Occipital lobe (tissue), 2 donors: Measurements from ENCODE around the gene GNAI1. TPM values are rescaled to one million over a fixed set of nuclear protein-coding genes. Genes with fewer than 3 reads are reported as not detected.
"Not testable (repeated sequence)": the region's sequence is repeated elsewhere in the genome, so short reads cannot be mapped to it uniquely, and the experiment has no call there.

Source experiments
- DNase-seq: peaks from one replicate; lab custom pipeline; 2025; lab: John Stamatoyannopoulos, UW
- total RNA-seq: library from RNA; depleted of rRNA; stranded (reverse); fragments of >200 nt; gene quantifications from one replicate; pipeline ENCODE4 v1.2.3, GENCODE V29; 2014

GNAI1 gene
- total RNA-seq, 1 donor from 2014 or later: 196 TPM

DNA sequence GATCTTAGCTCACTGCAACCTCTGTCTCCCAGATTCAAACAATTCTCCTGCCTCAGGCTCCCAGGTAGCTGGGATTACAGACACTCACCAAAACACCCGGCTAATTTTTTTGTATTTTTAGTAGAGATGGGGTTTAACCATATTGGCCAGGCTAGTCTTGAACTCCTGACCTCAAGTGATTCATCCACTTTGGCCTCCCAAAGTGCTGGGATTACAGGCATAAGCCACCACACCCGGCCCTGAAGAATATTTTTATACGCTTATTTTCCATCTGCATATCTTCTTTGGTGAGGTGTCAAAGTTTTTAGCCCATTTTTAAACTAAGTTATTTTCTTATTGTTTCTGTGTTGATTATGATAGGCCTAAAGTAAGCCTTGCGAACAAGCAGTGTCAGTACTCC lies 23.1 kb downstream of the GNAI1 start:
- not testable (repeated sequence) for DNase-seq

GRCh38 chr7:80159802-80160201 lies 25.2 kb downstream of the GNAI1 start:
- DNase-seq: no peak

DNA sequence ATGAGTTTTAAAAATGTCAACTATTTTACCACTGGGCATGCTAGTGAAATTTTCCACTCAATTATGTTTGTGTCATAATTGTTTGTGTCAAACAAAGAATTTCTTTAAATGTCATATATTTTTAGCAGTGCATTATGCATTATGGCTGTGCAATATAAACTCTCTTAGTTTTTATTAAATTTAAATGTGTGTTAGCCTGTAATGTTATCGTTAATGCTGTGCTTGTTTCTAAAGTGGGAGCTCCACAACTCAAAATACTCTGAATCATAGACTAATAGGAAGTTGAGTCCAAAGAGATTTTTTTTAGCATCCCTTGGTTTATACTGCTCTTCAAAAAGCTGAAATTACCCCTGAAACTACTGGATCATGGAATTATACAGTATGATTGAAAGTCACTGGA lies 26.8 kb downstream of the GNAI1 start:
- no peak for DNase-seq

- DNase-seq: no peak
Observed at GRCh38 chr7:80165177-80165576, 30.5 kb downstream of the GNAI1 start.

DNA sequence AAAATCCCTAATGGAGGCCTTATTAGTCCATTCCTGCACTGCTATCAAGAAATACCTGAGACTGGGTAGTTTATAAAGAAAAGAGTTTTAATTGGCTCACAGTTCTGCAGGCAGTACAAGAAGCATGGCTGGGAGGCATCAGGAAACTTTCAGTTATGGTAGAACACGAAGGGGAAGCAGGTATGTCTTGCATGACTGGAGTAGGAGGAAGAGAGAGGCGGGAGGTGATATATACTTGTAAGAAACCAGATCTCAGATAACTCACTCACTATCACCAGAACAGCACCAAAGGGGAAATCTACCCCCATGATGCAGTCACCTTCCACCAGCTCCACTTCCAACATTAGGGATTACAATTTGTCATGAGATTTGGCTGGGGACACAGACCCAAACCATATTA lies 35.8 kb downstream of the GNAI1 start:
- DNase-seq: no peak

DNA sequence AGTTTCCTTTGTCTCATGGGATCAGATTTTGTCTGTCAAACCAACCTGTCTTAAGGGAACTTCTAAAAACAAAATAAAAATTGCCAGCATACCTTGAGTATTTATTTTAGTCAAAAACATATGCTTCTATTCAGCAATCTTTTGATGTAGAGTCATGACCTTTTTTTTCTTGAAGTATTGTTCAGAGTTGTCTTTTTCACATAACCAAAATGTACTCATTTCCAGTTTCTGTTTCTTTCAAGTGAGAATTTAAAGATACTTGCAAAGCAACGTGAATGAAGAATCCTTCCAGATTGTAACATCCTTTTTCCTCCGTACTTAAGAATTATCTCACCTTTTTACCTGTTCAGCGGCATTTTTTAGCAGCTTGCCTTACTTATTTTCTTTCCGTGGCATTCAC lies 37.8 kb downstream of the GNAI1 start:
- DNase-seq: no peak

DNA sequence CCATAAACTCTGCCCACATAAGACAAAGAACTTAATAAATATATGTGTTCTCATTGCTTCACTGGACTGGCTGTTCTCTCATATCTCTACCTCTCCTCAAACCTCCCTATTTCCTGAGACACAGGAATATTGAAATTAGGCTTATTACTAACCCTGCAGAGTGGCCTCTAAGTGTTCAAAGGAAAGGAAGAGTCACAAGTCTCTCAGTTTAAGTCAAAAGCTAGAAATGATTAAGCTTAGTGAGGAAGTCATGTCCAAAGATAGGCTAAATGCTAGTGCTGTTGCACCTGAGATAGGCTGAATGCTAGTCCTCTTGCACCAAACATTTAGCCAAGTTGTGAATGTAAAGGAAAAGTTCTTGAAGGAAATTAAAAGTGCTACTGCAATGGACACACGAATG lies 41.1 kb downstream of the GNAI1 start:
- no peak for DNase-seq

- no peak for DNase-seq
Observed at GRCh38 chr7:80181411-80181810, 46.8 kb downstream of the GNAI1 start.

DNA sequence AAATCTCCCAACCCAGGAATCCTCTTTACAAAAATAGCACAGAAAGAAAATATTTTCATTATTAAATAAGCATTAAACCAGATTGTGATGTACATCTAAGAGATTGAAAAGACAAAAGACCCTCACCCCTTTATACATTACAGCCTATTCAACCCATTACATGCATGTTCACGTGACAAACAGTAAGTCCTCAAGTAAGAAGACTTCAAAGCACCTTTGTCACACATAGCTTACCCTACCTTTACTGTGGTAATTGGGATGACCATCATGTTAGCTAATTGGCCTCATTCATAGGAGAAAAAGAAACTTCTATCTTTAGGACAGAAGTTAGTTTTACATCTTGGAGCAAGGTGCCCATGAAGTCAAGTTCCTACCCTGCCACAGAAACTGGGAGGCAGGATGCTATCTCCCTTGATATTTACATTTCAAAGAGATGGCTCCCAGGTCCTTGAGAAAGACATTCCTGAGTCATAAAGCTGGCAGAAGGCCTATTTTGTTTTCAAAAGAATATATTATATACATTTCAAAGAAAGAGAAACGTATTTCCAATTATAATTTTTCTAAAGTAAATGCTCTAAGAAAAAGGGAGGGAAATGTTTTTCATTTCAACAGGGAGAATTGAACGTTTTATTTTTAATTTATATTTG lies 48.1 kb downstream of the GNAI1 start:
- no peak for DNase-seq

DNA sequence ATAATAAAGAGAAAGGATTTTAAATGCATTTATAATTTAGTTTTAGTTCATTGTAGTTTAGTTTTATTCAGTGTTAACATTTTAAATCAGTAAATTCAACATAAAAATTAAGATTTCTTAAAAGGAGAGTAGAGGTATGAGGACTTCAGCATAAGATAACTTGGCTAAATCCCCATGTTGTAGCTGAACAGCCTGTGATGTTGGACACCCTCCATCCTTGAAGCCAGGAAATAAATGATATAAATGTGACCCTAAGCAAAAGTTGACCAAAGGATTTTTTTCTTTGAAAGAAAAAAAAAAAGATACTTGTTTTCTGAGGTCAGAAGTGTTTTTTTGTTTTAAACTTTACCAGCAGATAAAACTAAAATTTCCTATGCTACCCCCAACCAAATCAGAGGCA lies 48.7 kb downstream of the GNAI1 start:
- no peak for DNase-seq

- DNase-seq: no peak
Observed at GRCh38 chr7:80183900-80184685, 49.5 kb downstream of the GNAI1 start.

DNA sequence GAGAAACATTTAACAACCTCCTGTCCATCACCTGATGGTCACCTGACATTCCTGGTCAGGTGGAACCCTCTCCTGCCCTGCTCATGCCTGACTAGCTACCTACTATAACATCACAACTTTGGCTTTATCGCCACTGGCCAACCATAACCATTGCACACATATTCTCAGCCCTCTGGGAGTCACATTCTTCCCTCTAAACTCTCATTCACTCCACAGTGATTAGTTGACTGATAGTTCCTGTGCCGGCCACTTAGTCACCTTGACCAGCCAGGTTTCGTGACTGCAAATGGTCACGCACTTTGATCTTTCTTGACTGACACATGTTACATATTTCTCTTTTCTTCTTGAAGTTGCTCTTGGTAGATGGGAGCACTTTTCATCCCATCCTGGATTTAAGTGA lies 50.1 kb downstream of the GNAI1 start:
- DNase-seq: no peak

- no peak for DNase-seq
Observed at GRCh38 chr7:80185571-80185970, 50.9 kb downstream of the GNAI1 start.

- DNase-seq: no peak
Observed at GRCh38 chr7:80186721-80187120, 52.1 kb downstream of the GNAI1 start.

GRCh38 chr7:80187279-80187678 lies 52.6 kb downstream of the GNAI1 start:
- peak; percentile 47 for DNase-seq

DNA sequence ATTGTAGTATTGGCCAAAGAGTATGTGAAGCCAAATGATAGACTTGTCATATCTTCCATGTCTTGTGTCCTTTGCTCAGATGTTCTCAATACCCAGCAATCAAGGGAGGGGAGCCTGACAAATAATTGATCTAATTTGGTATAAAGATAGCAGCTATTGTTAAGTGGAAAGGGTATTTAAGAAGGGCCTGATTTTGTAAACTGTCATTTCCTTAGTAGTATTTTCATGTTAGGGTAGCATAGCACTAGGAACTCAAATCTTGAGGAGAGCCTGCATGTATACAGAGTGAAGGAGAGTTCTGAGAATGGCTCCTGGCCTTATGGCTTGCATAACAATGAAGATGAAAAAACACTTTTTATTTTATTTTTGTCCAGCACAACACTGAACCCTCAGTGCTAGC lies 53.1 kb downstream of the GNAI1 start:
- no peak for DNase-seq

DNA sequence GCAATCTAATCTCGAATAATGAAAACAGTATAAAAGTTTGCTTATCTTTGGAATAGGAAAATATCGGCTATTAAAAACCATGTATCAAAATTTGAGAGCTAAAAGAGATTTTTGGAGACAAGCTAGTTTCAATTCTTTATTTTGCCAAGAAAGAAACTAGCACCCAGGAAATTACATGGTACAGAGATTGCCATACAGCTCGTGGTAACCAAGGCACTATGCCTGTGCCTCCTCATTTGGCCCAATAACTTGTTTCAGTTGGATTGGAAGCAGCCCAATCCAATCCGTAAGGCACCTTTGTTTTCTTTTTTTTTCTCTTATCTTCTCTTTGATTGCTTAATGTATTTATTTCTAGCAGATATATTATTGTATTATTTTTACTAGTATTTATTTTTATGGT lies 55.0 kb downstream of the GNAI1 start:
- DNase-seq: no peak

GRCh38 chr7:80197627-80198026 lies 63.0 kb downstream of the GNAI1 start:
- no peak for DNase-seq

DNA sequence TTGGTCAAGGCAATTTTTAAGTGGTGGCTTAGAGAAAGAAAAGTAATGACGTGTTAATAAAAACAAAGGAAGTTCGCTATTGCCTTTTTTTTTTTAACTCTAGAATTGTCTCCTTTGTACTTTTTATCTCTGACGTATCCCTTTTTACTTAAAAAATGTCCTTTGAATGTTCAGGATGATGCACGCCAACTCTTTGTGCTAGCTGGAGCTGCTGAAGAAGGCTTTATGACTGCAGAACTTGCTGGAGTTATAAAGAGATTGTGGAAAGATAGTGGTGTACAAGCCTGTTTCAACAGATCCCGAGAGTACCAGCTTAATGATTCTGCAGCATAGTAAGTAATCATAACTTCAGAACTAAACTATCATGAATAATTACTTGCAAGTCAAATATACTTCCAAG lies 64.4 kb downstream of the GNAI1 start:
- no peak for DNase-seq

DNA sequence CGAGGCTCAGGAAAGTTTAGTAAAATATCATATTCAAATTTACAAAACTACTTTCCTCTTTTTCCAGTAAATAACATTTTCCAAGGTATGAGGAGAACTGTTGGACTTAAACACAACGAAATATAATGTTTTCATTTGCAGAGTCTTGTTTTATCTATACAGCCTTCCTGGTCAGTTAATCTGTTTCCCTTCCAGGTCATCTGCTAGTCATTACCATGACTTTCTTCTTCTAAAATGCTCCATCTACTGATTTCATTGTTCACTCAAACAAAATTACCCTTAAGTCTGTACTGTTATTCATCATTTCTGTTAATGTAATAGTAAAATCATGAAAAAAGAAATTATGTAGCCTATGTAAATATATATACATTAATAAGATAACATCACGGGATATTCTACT lies 69.8 kb downstream of the GNAI1 start:
- DNase-seq: no peak

- no peak for DNase-seq
Observed at GRCh38 chr7:80204919-80205318, 70.3 kb downstream of the GNAI1 start.

- no peak for DNase-seq
Observed at GRCh38 chr7:80206763-80207162, 72.1 kb downstream of the GNAI1 start.

DNA sequence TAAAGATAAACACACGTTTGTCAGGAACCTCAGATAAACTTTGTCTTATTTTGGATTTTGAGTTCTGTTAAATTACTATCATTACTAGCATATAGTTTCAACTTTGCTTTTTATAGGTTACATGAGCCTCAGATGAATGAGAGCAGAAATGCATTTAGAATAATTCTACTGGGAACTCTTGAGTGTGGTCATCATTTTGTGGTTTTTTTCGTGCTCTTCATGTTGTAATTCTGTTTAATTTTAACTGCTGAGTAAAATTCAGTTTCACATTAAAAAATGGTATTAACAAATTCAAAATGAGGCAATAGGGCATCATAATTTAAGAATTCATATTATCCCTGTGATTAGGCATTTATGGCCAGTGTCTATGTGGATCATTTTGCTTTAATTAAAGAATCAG lies 72.9 kb downstream of the GNAI1 start:
- no peak for DNase-seq
